ENCODE measurements around the gene USP17L15.
"Not testable (repeated sequence)": the region's sequence is repeated elsewhere in the genome, so short reads cannot be mapped to it uniquely, and the experiment has no call there.

The USP17L15 gene, protein sequence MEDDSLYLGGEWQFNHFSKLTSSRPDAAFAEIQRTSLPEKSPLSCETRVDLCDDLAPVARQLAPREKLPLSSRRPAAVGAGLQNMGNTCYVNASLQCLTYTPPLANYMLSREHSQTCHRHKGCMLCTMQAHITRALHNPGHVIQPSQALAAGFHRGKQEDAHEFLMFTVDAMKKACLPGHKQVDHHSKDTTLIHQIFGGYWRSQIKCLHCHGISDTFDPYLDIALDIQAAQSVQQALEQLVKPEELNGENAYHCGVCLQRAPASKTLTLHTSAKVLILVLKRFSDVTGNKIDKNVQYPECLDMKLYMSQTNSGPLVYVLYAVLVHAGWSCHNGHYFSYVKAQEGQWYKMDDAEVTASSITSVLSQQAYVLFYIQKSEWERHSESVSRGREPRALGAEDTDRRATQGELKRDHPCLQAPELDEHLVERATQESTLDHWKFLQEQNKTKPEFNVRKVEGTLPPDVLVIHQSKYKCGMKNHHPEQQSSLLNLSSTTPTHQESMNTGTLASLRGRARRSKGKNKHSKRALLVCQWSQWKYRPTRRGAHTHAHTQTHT

GRCh38 chr4:9234085-9234484 lies at the start of gene USP17L15:
USP17L15 (plus strand) TSS chr4:9234385; CDS start chr4:9234385, 0 bp downstream.
- DNase-seq (ENCODE audit: low spot score) = not testable (repeated sequence)

DNA sequence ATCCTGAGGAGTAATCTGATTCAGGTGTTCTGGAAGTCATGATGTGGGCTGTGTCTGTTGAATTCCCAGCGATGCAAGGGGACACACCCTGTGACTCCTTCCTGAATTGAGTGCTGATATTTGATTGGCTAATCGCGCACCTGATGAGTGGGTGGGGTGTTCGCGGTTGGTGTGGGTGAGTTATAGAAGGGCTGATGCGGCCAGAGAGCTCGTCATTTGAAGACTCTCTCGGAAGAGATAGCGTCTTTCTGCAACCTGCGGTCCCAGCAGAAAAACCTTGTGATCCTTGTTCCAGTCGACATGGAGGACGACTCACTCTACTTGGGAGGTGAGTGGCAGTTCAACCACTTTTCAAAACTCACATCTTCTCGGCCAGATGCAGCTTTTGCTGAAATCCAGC lies 23.8 kb upstream of the USP17L15 start, which contains the start of gene USP17L10:
Gene USP17L10 (plus strand): TSS at position 301 of the 400 bp plus-strand sequence. CDS start 0 bp downstream, at position 301.
- DNase-seq (ENCODE audit: low spot score) = not testable (repeated sequence)

DNA sequence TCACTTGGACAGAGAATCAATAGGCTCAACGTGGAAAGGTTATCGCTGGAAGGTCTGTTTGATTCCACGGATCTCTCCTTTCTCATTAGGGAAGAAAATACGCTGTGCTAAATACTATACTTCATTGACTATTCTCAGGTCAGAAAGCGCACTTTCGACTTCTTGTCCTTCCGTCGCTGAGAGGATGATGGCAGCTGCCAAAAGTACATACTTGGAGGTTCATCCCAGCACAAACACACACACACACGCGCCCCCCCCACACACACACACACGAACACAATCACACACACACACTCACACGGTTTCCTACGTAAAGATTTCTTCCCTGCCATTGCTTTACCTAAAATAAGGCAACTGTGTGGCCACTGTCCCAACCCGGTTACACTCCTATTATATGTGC lies 19.5 kb upstream of the USP17L15 start:
- not testable (repeated sequence) for DNase-seq (ENCODE audit: low spot score)

DNA sequence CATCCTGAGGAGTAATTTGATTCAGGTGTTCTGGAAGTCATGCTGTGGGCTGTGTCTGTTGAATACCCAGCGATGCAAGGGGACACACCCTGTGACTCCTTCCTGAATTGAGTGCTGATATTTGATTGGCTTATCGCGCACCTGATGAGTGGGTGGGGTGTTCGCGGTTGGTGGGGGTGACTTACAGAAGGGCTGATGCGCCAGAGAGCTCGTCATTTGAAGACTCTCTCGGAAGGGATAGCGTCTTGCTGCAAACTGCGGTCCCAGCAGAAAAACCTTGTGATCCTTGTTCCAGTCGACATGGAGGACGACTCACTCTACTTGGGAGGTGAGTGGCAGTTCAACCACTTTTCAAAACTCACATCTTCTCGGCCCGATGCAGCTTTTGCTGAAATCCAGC lies 19.1 kb upstream of the USP17L15 start, which contains the start of gene USP17L11:
Gene USP17L11 (plus strand): TSS at position 301 of the 400 bp plus-strand sequence. CDS start 0 bp downstream, at position 301.
- DNase-seq (ENCODE audit: low spot score) = not testable (repeated sequence)

DNA sequence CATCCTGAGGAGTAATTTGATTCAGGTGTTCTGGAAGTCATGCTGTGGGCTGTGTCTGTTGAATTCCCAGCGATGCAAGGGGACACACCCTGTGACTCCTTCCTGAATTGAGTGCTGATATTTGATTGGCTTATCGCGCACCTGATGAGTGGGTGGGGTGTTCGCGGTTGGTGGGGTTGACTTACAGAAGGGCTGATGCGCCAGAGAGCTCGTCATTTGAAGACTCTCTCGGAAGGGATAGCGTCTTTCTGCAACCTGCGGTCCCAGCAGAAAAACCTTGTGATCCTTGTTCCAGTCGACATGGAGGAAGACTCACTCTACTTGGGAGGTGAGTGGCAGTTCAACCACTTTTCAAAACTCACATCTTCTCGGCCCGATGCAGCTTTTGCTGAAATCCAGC lies 14.3 kb upstream of the USP17L15 start, which contains the start of gene USP17L12:
Gene USP17L12 (plus strand): TSS at position 301 of the 400 bp plus-strand sequence. CDS start 0 bp downstream, at position 301.
- not testable (repeated sequence) for DNase-seq (ENCODE audit: low spot score)

DNA sequence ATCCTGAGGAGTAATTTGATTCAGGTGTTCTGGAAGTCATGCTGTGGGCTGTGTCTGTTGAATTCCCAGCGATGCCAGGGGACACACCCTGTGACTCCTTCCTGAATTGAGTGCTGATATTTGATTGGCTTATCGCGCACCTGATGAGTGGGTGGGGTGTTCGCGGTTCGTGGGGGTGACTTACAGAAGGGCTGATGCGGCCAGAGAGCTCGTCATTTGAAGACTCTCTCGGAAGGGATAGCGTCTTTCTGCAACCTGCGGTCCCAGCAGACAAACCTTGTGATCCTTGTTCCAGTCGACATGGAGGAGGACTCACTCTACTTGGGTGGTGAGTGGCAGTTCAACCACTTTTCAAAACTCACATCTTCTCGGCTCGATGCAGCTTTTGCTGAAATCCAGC lies 9.6 kb upstream of the USP17L15 start, which contains the start of gene USP17L13:
Gene USP17L13 (plus strand): TSS at position 301 of the 400 bp plus-strand sequence. CDS start 0 bp downstream, at position 301.
- not testable (repeated sequence) for DNase-seq (ENCODE audit: low spot score)

- not testable (repeated sequence) for DNase-seq (ENCODE audit: low spot score)
These were observed 3.9 kb upstream of the USP17L15 start for GRCh38 chr4:9230249-9230648.

DNA sequence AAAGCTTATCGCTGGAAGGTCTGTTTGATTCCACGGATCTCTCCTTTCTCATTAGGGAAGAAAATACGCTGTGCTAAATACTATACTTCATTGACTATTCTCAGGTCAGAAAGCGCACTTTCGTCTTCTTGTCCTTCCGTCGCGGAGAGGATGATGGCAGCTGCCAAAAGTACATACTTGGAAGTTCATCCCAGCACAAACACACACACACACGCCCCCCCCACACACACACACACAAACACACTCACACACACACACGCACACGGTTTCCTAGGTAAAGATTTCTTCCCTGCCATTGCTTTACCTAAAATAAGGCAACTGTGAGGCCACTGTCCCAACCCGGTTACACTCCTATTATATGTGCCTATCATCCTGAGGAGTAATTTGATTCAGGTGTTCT lies 4.3 kb downstream of the USP17L15 start:
- peak; percentile 1 for DNase-seq (ENCODE audit: low spot score)

GRCh38 chr4:9243579-9243978 lies 9.4 kb downstream of the USP17L15 start, which contains the start of gene USP17L17:
USP17L17 (plus strand) TSS chr4:9243879; CDS start chr4:9243879, 0 bp downstream.
- DNase-seq (ENCODE audit: low spot score) = not testable (repeated sequence)

DNA sequence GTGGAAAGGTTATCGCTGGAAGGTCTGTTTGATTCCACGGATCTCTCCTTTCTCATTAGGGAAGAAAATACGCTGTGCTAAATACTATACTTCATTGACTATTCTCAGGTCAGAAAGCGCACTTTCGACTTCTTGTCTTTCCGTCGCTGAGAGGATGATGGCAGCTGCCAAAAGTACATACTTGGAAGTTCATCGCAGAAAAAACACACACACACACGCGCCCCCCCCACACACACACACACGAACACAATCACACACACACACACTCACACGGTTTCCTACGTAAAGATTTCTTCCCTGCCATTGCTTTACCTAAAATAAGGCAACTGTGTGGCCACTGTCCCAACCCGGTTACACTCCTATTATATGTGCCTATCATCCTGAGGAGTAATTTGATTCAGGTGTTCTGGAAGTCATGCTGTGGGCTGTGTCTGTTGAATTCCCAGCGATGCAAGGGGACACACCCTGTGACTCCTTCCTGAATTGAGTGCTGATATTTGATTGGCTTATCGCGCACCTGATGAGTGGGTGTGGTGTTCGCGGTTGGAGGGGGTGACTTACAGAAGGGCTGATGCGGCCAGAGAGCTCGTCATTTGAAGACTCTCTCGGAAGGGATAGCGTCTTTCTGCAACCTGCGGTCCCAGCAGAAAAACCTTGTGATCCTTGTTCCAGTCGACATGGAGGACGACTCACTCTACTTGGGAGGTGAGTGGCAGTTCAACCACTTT lies 13.9 kb downstream of the USP17L15 start, which contains the start of gene USP17L18:
Gene USP17L18 (plus strand): TSS at position 678 of the 728 bp plus-strand sequence. CDS start 0 bp downstream, at position 678.
- DNase-seq (ENCODE audit: low spot score) = peak; percentile 1

DNA sequence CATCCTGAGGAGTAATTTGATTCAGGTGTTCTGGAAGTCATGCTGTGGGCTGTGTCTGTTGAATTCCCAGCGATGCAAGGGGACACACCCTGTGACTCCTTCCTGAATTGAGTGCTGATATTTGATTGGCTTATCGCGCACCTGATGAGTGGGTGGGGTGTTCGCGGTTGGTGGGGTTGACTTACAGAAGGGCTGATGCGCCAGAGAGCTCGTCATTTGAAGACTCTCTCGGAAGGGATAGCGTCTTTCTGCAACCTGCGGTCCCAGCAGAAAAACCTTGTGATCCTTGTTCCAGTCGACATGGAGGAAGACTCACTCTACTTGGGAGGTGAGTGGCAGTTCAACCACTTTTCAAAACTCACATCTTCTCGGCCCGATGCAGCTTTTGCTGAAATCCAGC lies 18.9 kb downstream of the USP17L15 start, which contains the start of gene USP17L19:
Gene USP17L19 (plus strand): TSS at position 301 of the 400 bp plus-strand sequence. CDS start 0 bp downstream, at position 301.
- DNase-seq (ENCODE audit: low spot score) = not testable (repeated sequence)

GRCh38 chr4:9257824-9258223 lies 23.6 kb downstream of the USP17L15 start, which contains the start of gene USP17L20:
USP17L20 (plus strand) TSS chr4:9258124; CDS start chr4:9258124, 0 bp downstream.
- DNase-seq (ENCODE audit: low spot score) = not testable (repeated sequence)

DNA sequence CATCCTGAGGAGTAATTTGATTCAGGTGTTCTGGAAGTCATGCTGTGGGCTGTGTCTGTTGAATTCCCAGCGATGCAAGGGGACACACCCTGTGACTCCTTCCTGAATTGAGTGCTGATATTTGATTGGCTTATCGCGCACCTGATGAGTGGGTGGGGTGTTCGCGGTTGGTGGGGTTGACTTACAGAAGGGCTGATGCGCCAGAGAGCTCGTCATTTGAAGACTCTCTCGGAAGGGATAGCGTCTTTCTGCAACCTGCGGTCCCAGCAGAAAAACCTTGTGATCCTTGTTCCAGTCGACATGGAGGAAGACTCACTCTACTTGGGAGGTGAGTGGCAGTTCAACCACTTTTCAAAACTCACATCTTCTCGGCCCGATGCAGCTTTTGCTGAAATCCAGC lies 28.4 kb downstream of the USP17L15 start, which contains the start of gene USP17L21:
Gene USP17L21 (plus strand): TSS at position 301 of the 400 bp plus-strand sequence. CDS start 0 bp downstream, at position 301.
- DNase-seq (ENCODE audit: low spot score) = not testable (repeated sequence)

- DNase-seq (ENCODE audit: low spot score) = not testable (repeated sequence)
These were observed 33.1 kb downstream of the USP17L15 start, which contains the start of gene USP17L22 for GRCh38 chr4:9267319-9267718. USP17L22 (plus strand) TSS chr4:9267619; CDS start chr4:9267619, 0 bp downstream.

DNA sequence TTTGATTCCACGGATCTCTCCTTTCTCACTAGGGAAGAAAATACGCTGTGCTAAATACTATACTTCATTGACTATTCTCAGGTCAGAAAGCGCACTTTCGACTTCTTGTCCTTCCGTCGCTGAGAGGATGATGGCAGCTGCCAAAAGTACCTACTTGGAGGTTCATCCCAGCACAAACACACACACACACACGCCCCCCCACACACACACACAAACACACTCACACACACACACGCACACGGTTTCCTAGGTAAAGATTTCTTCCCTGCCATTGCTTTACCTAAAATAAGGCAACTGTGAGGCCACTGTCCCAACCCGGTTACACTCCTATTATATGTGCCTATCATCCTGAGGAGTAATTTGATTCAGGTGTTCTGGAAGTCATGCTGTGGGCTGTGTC lies 37.5 kb downstream of the USP17L15 start:
- not testable (repeated sequence) for DNase-seq (ENCODE audit: low spot score)
